Liver (tissue), 9 donors: Measurements from ENCODE around the gene CREB3L1. TPM values are rescaled to one million over a fixed set of nuclear protein-coding genes. Genes with fewer than 3 reads are reported as not detected.

Source experiments
- DNase-seq: peaks from one replicate; pipeline ENCODE4 v3.0.0-alpha.2; 2017; ENCODE audit warnings: low spot score
- H3K27ac ChIP-seq, 2 donors: one replicate each; pipeline ENCODE4 v1.7.0; 2013; ENCODE audit warnings: inconsistent platforms in 2 of 2, low read length in 2 of 2, control low read depth in 1 of 2, low read depth in 1 of 2, mild to moderate bottlenecking in 1 of 2
- H3K27me3 ChIP-seq, 4 donors: one replicate each; pipeline versions ENCODE4 v1.6.1 to v1.7.0; 2013; ENCODE audit warnings: low read length in 3 of 4, inconsistent platforms in 1 of 4, mild to moderate bottlenecking in 1 of 4, moderate library complexity in 1 of 4; ENCODE audit not compliant: control insufficient read depth in 4 of 4, insufficient read depth in 4 of 4
- H3K36me3 ChIP-seq, 4 donors: one replicate each; pipeline versions ENCODE4 v1.6.1 to v1.7.0; 2013; ENCODE audit warnings: low read length in 3 of 4, mild to moderate bottlenecking in 3 of 4, low read depth in 1 of 4, moderate library complexity in 1 of 4; ENCODE audit not compliant: control insufficient read depth in 4 of 4, insufficient read depth in 3 of 4
- H3K4me1 ChIP-seq, 4 donors: one replicate each; pipeline versions ENCODE4 v1.6.1 to v1.7.0; 2013; ENCODE audit warnings: low read length in 3 of 4, mild to moderate bottlenecking in 3 of 4, moderate library complexity in 1 of 4; ENCODE audit not compliant: control insufficient read depth in 4 of 4, insufficient read depth in 4 of 4
- H3K4me3 ChIP-seq, 3 donors: one replicate each; pipeline versions ENCODE4 v1.6.1 to v1.7.0; 2013; ENCODE audit warnings: low read length in 3 of 3, control low read depth in 1 of 3, low read depth in 1 of 3, mild to moderate bottlenecking in 1 of 3
- H3K9ac ChIP-seq, 2 donors: one replicate each; pipeline ENCODE4 v1.7.0; 2013; ENCODE audit warnings: low read length in 2 of 2, mild to moderate bottlenecking in 2 of 2, moderate library complexity in 2 of 2, control low read depth in 1 of 2, low read depth in 1 of 2
- H3K9me3 ChIP-seq, 4 donors: one replicate each; pipeline versions ENCODE4 v1.6.1 to v1.7.0; 2013; ENCODE audit warnings: low read length in 3 of 4; ENCODE audit not compliant: control insufficient read depth in 4 of 4
- FOXA1 ChIP-seq: IDR thresholded peaks from 2 replicates; pipeline ENCODE4 v1.6.1; 2016; ENCODE audit warnings: antibody characterized with exemption
- FOXA2 ChIP-seq: IDR thresholded peaks from 2 replicates; pipeline ENCODE4 v1.6.1; 2016; ENCODE audit warnings: antibody characterized with exemption
- GABPA ChIP-seq, 2 donors: IDR thresholded peaks in 1 of 2; conservative IDR thresholded peaks in 1 of 2; 2 replicates each; pipeline ENCODE4 v1.6.1; 2016; ENCODE audit warnings: antibody characterized with exemption in 2 of 2, mild to moderate bottlenecking in 1 of 2, moderate library complexity in 1 of 2
- HNF4A ChIP-seq, 2 donors: conservative IDR thresholded peaks; 2 replicates each; pipeline ENCODE4 v1.6.1; 2016; ENCODE audit warnings: antibody characterized with exemption in 2 of 2, mild to moderate bottlenecking in 2 of 2
- HNF4G ChIP-seq: IDR thresholded peaks from 2 replicates; pipeline ENCODE4 v1.6.1; 2016; ENCODE audit warnings: antibody characterized with exemption
- JUND ChIP-seq, 2 donors: IDR thresholded peaks; 2 replicates each; pipeline ENCODE4 v1.6.1; 2016; ENCODE audit warnings: antibody characterized with exemption in 2 of 2
- REST ChIP-seq: IDR thresholded peaks from 2 replicates; pipeline ENCODE4 v1.6.1; 2016; ENCODE audit warnings: antibody characterized with exemption, mild to moderate bottlenecking
- RXRA ChIP-seq, 2 donors: IDR thresholded peaks; 2 replicates each; pipeline ENCODE4 v1.6.1; 2017 to 2018; ENCODE audit warnings: antibody characterized with exemption in 2 of 2, mild to moderate bottlenecking in 1 of 2
- TAF1 ChIP-seq: conservative IDR thresholded peaks from 2 replicates; pipeline ENCODE4 v1.6.1; 2016; ENCODE audit warnings: antibody characterized with exemption, mild to moderate bottlenecking
- YY1 ChIP-seq: IDR thresholded peaks from 2 replicates; pipeline ENCODE4 v1.6.1; 2016; ENCODE audit warnings: antibody characterized with exemption, mild to moderate bottlenecking
- WGBS: extraction: QIAGEN DNeasy Blood & Tissue Kit; methylation state at CpG from one replicate; pipeline ENCODE4 v1.1.7; 2013; 5-methylcytosine and 5-hydroxymethylcytosine counted together
- polyA plus RNA-seq, 2 donors: library from polyadenylated mRNA; stranded (reverse) in 1 of 2; unstranded in 1 of 2; fragments of 200-250 nt in 1 of 2; fragments of >200 nt in 1 of 2; fragmentation: Nextera tagmentation in 1 of 2; extraction: Ambion mirVana in 1 of 2; gene quantifications; one replicate each; pipeline versions ENCODE4 v1.2.1 to v1.2.3, GENCODE V29; 2013 to 2015
- total RNA-seq, 2 donors: library from RNA; depleted of rRNA; stranded (reverse); fragments of >200 nt; gene quantifications; one replicate each; pipeline ENCODE4 v1.2.3, GENCODE V29; 2014
- TF ChIP-seq, protein P1 (sequence below): fragments of 150-350 bp; IDR thresholded peaks from 2 replicates; pipeline ENCODE4 v1.5.1; 2017; ENCODE audit warnings: improper control_type of control experiment, low read depth, low read length; ENCODE audit not compliant: missing input control
- TF ChIP-seq, protein P2 (sequence below): IDR thresholded peaks from 2 replicates; pipeline ENCODE4 v1.6.1; 2016; ENCODE audit warnings: antibody characterized with exemption
- TF ChIP-seq, protein P3 (sequence below): IDR thresholded peaks from 2 replicates; pipeline ENCODE4 v1.6.1; 2016; ENCODE audit warnings: antibody characterized with exemption
- donor health status: healthy.
- donor health status: healthy.
- donor health status: healthy.
- donor health status: healthy.
- donor health status: healthy.

Gene CREB3L1
- total and polyA plus RNA-seq, 4 donors, result 0.14 to 1.3 (median 0.33) TPM

- Histone ChIP-seq H3K27ac (no peak overlapping the region), H3K9ac (no peak overlapping the region), H3K9me3 (no peaks in the 10 kb centered on the region), H3K4me3 (no peak overlapping the region), H3K36me3 (no peaks in the 10 kb centered on the region), H3K27me3 (peaks cover 0 to 3% (median 0%) of the 10 kb centered on the region in 4 donors), H3K4me1 (no peaks in the 10 kb centered on the region)
- 95% methylated on average over 4 of the region's 4 CpGs for WGBS
- no peak for DNase-seq
- TF ChIP-seq GABPA (IDR thresholded peaks at IDR 0.05 in 1 of 2, conservative IDR thresholded peaks at IDR 0.05 in 1 of 2) (no peak), RXRA (IDR thresholded peaks at IDR 0.05) (no peak), FOXA2 (no peak), HNF4A (conservative IDR thresholded peaks at IDR 0.05) (no peak), HNF4G (no peak), JUND (IDR thresholded peaks at IDR 0.05) (no peak), FOXA1 (no peak), TAF1 (no peak), REST (no peak), YY1 (no peak)
- TF ChIP-seq, protein P1, sequence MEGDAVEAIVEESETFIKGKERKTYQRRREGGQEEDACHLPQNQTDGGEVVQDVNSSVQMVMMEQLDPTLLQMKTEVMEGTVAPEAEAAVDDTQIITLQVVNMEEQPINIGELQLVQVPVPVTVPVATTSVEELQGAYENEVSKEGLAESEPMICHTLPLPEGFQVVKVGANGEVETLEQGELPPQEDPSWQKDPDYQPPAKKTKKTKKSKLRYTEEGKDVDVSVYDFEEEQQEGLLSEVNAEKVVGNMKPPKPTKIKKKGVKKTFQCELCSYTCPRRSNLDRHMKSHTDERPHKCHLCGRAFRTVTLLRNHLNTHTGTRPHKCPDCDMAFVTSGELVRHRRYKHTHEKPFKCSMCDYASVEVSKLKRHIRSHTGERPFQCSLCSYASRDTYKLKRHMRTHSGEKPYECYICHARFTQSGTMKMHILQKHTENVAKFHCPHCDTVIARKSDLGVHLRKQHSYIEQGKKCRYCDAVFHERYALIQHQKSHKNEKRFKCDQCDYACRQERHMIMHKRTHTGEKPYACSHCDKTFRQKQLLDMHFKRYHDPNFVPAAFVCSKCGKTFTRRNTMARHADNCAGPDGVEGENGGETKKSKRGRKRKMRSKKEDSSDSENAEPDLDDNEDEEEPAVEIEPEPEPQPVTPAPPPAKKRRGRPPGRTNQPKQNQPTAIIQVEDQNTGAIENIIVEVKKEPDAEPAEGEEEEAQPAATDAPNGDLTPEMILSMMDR, result no peak
- TF ChIP-seq, protein P2, sequence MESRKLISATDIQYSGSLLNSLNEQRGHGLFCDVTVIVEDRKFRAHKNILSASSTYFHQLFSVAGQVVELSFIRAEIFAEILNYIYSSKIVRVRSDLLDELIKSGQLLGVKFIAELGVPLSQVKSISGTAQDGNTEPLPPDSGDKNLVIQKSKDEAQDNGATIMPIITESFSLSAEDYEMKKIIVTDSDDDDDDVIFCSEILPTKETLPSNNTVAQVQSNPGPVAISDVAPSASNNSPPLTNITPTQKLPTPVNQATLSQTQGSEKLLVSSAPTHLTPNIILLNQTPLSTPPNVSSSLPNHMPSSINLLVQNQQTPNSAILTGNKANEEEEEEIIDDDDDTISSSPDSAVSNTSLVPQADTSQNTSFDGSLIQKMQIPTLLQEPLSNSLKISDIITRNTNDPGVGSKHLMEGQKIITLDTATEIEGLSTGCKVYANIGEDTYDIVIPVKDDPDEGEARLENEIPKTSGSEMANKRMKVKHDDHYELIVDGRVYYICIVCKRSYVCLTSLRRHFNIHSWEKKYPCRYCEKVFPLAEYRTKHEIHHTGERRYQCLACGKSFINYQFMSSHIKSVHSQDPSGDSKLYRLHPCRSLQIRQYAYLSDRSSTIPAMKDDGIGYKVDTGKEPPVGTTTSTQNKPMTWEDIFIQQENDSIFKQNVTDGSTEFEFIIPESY, result no peak
- TF ChIP-seq, protein P3, sequence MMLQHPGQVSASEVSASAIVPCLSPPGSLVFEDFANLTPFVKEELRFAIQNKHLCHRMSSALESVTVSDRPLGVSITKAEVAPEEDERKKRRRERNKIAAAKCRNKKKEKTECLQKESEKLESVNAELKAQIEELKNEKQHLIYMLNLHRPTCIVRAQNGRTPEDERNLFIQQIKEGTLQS, result no peak
Measured at GRCh38 chr11:46264030-46264429, 13.4 kb upstream of the CREB3L1 start.

DNA sequence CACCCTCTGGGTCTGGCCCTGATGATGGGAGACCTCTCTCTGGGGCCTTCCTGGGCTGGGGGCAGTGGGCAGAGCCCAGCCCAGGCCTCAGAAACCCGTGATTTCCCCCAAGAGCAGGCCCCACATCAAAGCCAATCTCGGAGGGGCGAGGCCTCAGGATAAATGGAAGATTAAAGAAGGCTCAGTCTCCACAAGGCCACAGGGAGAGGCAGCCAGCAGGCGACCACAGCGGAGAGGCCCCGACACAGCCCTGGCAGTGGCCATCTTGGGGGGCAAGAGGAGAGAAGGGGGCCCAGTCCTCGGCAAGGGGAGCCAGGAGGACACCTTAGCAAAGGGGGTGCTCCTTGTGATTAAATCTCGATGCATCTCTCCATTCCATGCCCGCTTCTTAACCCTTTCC lies 12.5 kb upstream of the CREB3L1 start:
- H3K9me3 ChIP-seq, result no peaks in the 10 kb centered on the region
- no peak overlapping the region for H3K27ac ChIP-seq
- H3K27me3 ChIP-seq, result peaks cover 0 to 4% (median 2%) of the 10 kb centered on the region in 4 donors
- DNase-seq, result no peak
- no peaks in the 10 kb centered on the region for H3K36me3 ChIP-seq
- WGBS, result 80% methylated on average over 9 of the region's 9 CpGs
- no peaks in the 10 kb centered on the region for H3K4me1 ChIP-seq
- TF ChIP-seq RXRA (IDR thresholded peaks at IDR 0.05) (no peak), FOXA1 (no peak)
- TF ChIP-seq, protein P1, result no peak
- TF ChIP-seq, protein P2, result no peak
- H3K9ac ChIP-seq, result no peak overlapping the region
- no peak overlapping the region for H3K4me3 ChIP-seq
